ENCODE measurements around the gene TSC2. TPM values are rescaled to one million over a fixed set of nuclear protein-coding genes. Genes with fewer than 3 reads are reported as not detected.
"Not testable (repeated sequence)": the region's sequence is repeated elsewhere in the genome, so short reads cannot be mapped to it uniquely, and the experiment has no call there.

Gene TSC2
- total RNA-seq, 6 experiments from 2014 or later = 25.7 to 124 (median 59.4) TPM

DNA sequence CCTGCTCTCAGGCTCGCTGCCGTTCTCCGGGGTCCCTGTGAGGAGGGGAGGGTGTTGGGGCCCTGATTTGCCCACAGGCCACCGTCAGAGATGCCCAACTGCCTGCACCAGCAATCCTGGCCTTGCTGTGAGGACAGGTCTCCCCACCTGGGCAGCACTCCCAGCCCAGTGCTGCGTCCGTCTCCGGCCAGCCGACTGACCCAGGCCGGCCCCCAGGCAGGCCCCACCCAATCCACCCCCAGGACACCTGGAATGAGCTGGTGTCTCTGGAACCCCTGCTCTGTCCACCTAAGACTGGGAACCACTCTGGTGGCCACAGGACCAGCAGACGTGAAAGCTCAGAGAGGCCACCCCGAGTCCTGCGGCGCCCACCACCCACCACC, 67.8 kb downstream of the TSC2 start:
- Histone ChIP-seq H3K27me3 (no peaks in the 10 kb centered on the region), H3K36me3 (peaks cover 0 to 6% (median 0%) of the 10 kb centered on the region in 4 donors), H3K4me3 (no peak overlapping the region), H3K9me3 (no peaks in the 10 kb centered on the region), H3K27ac (no peak overlapping the region), H3K4me1 (no peaks in the 10 kb centered on the region)
- DNase-seq (no peak), ATAC-seq (no peak)
- TF ChIP-seq, protein P1, sequence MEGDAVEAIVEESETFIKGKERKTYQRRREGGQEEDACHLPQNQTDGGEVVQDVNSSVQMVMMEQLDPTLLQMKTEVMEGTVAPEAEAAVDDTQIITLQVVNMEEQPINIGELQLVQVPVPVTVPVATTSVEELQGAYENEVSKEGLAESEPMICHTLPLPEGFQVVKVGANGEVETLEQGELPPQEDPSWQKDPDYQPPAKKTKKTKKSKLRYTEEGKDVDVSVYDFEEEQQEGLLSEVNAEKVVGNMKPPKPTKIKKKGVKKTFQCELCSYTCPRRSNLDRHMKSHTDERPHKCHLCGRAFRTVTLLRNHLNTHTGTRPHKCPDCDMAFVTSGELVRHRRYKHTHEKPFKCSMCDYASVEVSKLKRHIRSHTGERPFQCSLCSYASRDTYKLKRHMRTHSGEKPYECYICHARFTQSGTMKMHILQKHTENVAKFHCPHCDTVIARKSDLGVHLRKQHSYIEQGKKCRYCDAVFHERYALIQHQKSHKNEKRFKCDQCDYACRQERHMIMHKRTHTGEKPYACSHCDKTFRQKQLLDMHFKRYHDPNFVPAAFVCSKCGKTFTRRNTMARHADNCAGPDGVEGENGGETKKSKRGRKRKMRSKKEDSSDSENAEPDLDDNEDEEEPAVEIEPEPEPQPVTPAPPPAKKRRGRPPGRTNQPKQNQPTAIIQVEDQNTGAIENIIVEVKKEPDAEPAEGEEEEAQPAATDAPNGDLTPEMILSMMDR (IDR thresholded peaks at IDR 0.05) = no peak
- no peak for TF ChIP-seq POLR2A (IDR thresholded peaks at IDR 0.05)
- WGBS (ENCODE audit: insufficient coverage, low coverage, low lambda C conversion rate, missing lambda C conversion rate) = no CpG with 5 or more reads among the region's 13 CpGs
- intact Hi-C loops (cut with DNase I) = no loop called here

DNA sequence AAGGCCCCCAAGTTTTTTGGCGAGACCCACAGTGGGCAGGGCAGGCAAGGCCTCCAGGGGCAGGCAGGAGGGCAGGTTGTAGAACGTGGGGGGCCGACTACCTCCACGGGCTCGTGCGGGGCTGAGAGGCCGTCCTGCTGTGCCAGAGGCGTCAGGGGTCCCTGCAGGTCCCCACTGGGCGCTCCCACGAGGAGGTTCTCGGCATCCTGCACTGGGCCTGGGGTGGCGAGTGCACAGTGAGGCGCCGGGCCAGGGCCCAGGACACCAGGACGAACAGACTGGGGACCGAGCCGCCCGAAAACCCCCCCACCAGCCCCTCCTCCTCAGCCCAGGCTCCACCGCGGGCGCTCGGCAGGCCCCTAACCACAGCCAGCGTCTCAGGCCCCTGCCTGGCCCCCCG, 68.6 kb downstream of the TSC2 start:
- no CpG with 5 or more reads among the region's 24 CpGs for WGBS (ENCODE audit: insufficient coverage, low coverage, low lambda C conversion rate, missing lambda C conversion rate)
- intact Hi-C loops (cut with DNase I); H3K4me1 ChIP-seq; ATAC-seq; DNase-seq; H3K9me3 ChIP-seq; H3K4me3 ChIP-seq; H3K27ac ChIP-seq; H3K27me3 ChIP-seq; H3K36me3 ChIP-seq: not testable (repeated sequence)

DNA sequence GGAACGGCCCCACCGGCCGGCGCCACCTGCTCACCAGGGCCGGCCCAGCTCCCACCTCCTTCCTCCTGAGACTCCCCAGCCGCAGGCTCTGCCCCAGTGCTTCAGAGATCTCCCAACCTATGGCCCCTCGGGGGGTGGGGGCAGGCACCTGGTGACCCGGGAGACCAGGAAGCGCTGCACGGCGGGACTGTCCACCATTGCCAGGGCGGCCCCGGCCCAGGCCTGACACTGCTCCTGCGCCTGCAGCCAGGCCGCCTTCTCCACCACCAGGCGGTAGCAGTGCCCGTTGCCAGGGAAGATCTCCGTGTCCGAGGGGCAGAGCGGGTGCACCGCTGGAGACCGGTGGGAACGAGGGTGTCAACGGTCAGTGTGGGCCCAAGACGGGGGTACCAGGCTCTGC, 69.6 kb downstream of the TSC2 start:
- H3K9me3 ChIP-seq; DNase-seq; ATAC-seq; H3K36me3 ChIP-seq; H3K27ac ChIP-seq; H3K4me1 ChIP-seq; intact Hi-C loops (cut with DNase I); H3K27me3 ChIP-seq; H3K4me3 ChIP-seq: not testable (repeated sequence)
- 92% methylated on average over 5 of the region's 25 CpGs for WGBS (ENCODE audit: insufficient coverage, low coverage, low lambda C conversion rate, missing lambda C conversion rate)

DNA sequence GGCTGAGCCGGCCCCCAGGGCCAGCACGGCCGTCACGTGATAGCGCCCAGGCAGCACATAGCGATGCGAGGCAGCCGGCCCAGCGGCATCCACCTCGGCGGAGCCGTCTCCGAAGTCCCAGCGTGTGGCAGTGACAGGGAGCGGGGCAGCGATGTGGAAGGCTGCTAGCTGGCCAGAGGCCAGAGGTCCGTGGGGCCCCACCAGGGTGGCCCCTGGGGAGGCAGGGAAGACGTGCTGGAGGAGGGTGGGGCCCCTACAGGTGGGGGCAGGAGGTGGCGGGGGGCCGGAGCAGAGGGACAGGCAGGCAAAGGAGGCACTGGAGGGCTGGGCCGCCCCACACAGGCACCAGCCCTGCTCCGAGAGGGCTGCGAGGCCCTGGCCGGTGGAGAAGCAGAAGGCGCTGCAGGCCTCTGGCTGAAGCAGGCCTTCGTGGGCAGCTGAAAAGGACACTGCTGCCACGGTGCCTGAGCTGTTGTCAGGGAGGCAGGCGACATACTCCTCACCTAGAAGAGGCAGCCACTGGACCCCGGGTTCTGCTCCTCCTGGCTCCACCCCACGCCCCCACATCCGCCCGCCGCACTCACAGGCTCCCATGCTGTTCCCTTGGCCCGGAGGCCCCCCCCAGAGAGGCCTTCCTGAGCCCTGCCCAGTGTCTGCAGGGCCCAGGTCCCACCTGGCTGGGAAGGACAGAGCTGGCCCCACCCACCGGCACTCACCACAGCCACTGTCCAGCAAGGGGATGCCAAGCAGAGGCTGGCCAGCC, 70.4 kb downstream of the TSC2 start:
- intact Hi-C loops (cut with DNase I); H3K27ac ChIP-seq; DNase-seq; H3K27me3 ChIP-seq; ATAC-seq; H3K36me3 ChIP-seq; H3K4me1 ChIP-seq; H3K9me3 ChIP-seq; H3K4me3 ChIP-seq: not testable (repeated sequence)
- no CpG with 5 or more reads among the region's 35 CpGs for WGBS (ENCODE audit: insufficient coverage, low coverage, low lambda C conversion rate, missing lambda C conversion rate)

- H3K36me3 ChIP-seq; intact Hi-C loops (cut with DNase I); H3K27me3 ChIP-seq; H3K27ac ChIP-seq; DNase-seq; H3K9me3 ChIP-seq; H3K4me1 ChIP-seq; H3K4me3 ChIP-seq: not testable (repeated sequence)
- TF ChIP-seq, protein P1 (IDR thresholded peaks at IDR 0.05) = peak in 3 of 4 donors; percentile 10 to 18 (median 15)
- WGBS (ENCODE audit: insufficient coverage, low coverage, low lambda C conversion rate, missing lambda C conversion rate) = 34% methylated on average over 2 of the region's 9 CpGs
- peak; percentile 3 to 22 (median 16) for ATAC-seq
These were observed 73.5 kb downstream of the TSC2 start for GRCh38 chr16:2121325-2121724.

- DNase-seq (no peak), ATAC-seq (peak; percentile 5 to 56 (median 8))
- WGBS (ENCODE audit: insufficient coverage, low coverage, low lambda C conversion rate, missing lambda C conversion rate) = 45% methylated on average over 7 of the region's 19 CpGs
- Histone ChIP-seq H3K27ac (no peak overlapping the region), H3K4me1 (peaks cover 0 to 2% (median 0%) of the 10 kb centered on the region in 4 donors), H3K4me3 (no peak overlapping the region), H3K9me3 (no peaks in the 10 kb centered on the region), H3K27me3 (no peaks in the 10 kb centered on the region), H3K36me3 (no peaks in the 10 kb centered on the region)
- no peak for TF ChIP-seq POLR2A (IDR thresholded peaks at IDR 0.05)
- TF ChIP-seq, protein P1 (IDR thresholded peaks at IDR 0.05) = no peak
- intact Hi-C loops (cut with DNase I) = no loop called here
These were observed 74.1 kb downstream of the TSC2 start for GRCh38 chr16:2121853-2122252.

Measured in right lobe of liver (tissue), 6 donors.